ENCODE results near the gene EID3.
"Not testable (repeated sequence)": the region's sequence is repeated elsewhere in the genome, so short reads cannot be mapped to it uniquely, and the experiment has no call there.

The EID3 gene

GRCh38 chr12:104290855-104291254 lies 12.7 kb upstream of the EID3 start:
- no peak for FAIRE-seq

- no peak for FAIRE-seq
These were observed 11.5 kb upstream of the EID3 start for GRCh38 chr12:104291867-104292524.

GRCh38 chr12:104292872-104293794 lies 10.4 kb upstream of the EID3 start:
- FAIRE-seq = no peak

GRCh38 chr12:104294158-104294859 lies 9.2 kb upstream of the EID3 start:
- FAIRE-seq = not testable (repeated sequence)

- no peak for FAIRE-seq
These were observed 8.4 kb upstream of the EID3 start for GRCh38 chr12:104294927-104295668.

- no peak for FAIRE-seq
These were observed 7.6 kb upstream of the EID3 start for GRCh38 chr12:104295954-104296353.

GRCh38 chr12:104296718-104297117 lies 6.8 kb upstream of the EID3 start:
- FAIRE-seq = no peak

- FAIRE-seq = no peak
These were observed 5.9 kb upstream of the EID3 start for GRCh38 chr12:104297477-104298113.

- no peak for FAIRE-seq
These were observed 3.6 kb upstream of the EID3 start for GRCh38 chr12:104299842-104300481.

GRCh38 chr12:104304261-104305009 lies 896 bp downstream of the EID3 start:
- no peak for FAIRE-seq

GRCh38 chr12:104305349-104305748 lies 1.8 kb downstream of the EID3 start:
- FAIRE-seq = no peak

GRCh38 chr12:104306376-104306775 lies 2.8 kb downstream of the EID3 start:
- FAIRE-seq = no peak

- no peak for FAIRE-seq
These were observed 3.6 kb downstream of the EID3 start for GRCh38 chr12:104306943-104307654.

GRCh38 chr12:104307655-104308000 lies 4.1 kb downstream of the EID3 start:
- no peak for FAIRE-seq

GRCh38 chr12:104309446-104309993 lies 6.0 kb downstream of the EID3 start:
- no peak for FAIRE-seq

GRCh38 chr12:104310751-104311633 lies 7.5 kb downstream of the EID3 start:
- no peak for FAIRE-seq

- no peak for FAIRE-seq
These were observed 8.7 kb downstream of the EID3 start for GRCh38 chr12:104312202-104312601.

- FAIRE-seq = no peak
These were observed 9.1 kb downstream of the EID3 start for GRCh38 chr12:104312654-104313053.
